C1 segment of cervical spinal cord (tissue), 14 donors: ENCODE results near the gene S100A13.
"Not testable (repeated sequence)": the region's sequence is repeated elsewhere in the genome, so short reads cannot be mapped to it uniquely, and the experiment has no call there.

Source experiments
- DNase-seq, 14 donors: peaks; one replicate each; lab custom pipeline; 2025; lab: John Stamatoyannopoulos, UW

Gene S100A13

GRCh38 chr1:153626904-153627714 is at the start of gene S100A13:
Gene S100A13 (minus strand): TSS chr1:153627505. CDS start chr1:153626472, 1,033 bp downstream.
- DNase-seq = peak in 11 of 14 donors; percentile 52 to 84 (median 68)

- no peak for DNase-seq
Observed at GRCh38 chr1:153673511-153673910, 46.2 kb upstream of the S100A13 start.

- DNase-seq = peak in 1 of 14 donors; percentile 28
Observed at GRCh38 chr1:153671628-153672353, 44.5 kb upstream of the S100A13 start.

- DNase-seq = peak; percentile 60 to 98 (median 92)
Observed at GRCh38 chr1:153670859-153671627, 43.7 kb upstream of the S100A13 start, which contains the start of gene ILF2. Gene ILF2 (minus strand): TSS chr1:153670993. CDS start chr1:153670922, 71 bp downstream.

GRCh38 chr1:153670257-153670858 is 43.1 kb upstream of the S100A13 start:
- no peak for DNase-seq

GRCh38 chr1:153669606-153670005 is 42.3 kb upstream of the S100A13 start:
- no peak for DNase-seq

- DNase-seq = not testable (repeated sequence)
Observed at GRCh38 chr1:153668672-153669071, 41.4 kb upstream of the S100A13 start.

- DNase-seq = no peak
Observed at GRCh38 chr1:153667439-153667838, 40.1 kb upstream of the S100A13 start.

GRCh38 chr1:153663211-153663610 is 35.9 kb upstream of the S100A13 start:
- no peak for DNase-seq

GRCh38 chr1:153662269-153662668 is 35.0 kb upstream of the S100A13 start:
- no peak for DNase-seq

- no peak for DNase-seq
Observed at GRCh38 chr1:153661111-153661708, 33.9 kb upstream of the S100A13 start.

GRCh38 chr1:153659656-153660055 is 32.4 kb upstream of the S100A13 start:
- DNase-seq = no peak

GRCh38 chr1:153659175-153659534 is 31.9 kb upstream of the S100A13 start:
- no peak for DNase-seq

- DNase-seq = peak; percentile 23 to 98 (median 88)
Observed at GRCh38 chr1:153658400-153659174, 31.3 kb upstream of the S100A13 start, which contains the start of gene SNAPIN. Gene SNAPIN (plus strand): TSS chr1:153658703. CDS start chr1:153658744, 41 bp downstream.

- no peak for DNase-seq
Observed at GRCh38 chr1:153655333-153655732, 28.0 kb upstream of the S100A13 start.

GRCh38 chr1:153652805-153653500 is 25.6 kb upstream of the S100A13 start:
- DNase-seq = no peak

- no peak for DNase-seq
Observed at GRCh38 chr1:153651771-153652170, 24.5 kb upstream of the S100A13 start.

GRCh38 chr1:153649863-153650235 is 22.5 kb upstream of the S100A13 start:
- peak in 12 of 14 donors; percentile 14 to 81 (median 66) for DNase-seq

- DNase-seq = no peak
Observed at GRCh38 chr1:153649137-153649862, 22.0 kb upstream of the S100A13 start.
